ENCODE results near the gene SLC2A5.
"Not testable (repeated sequence)": the region's sequence is repeated elsewhere in the genome, so short reads cannot be mapped to it uniquely, and the experiment has no call there.

SLC2A5 gene

GRCh38 chr1:9069326-9070100, at the start of gene SLC2A5:
SLC2A5 (minus strand) TSS chr1:9069635; CDS start chr1:9069536, 99 bp downstream.
- in situ Hi-C loops (cut with MboI; ENCODE audit: low sequenced_read_pairs) = no loop called here

DNA sequence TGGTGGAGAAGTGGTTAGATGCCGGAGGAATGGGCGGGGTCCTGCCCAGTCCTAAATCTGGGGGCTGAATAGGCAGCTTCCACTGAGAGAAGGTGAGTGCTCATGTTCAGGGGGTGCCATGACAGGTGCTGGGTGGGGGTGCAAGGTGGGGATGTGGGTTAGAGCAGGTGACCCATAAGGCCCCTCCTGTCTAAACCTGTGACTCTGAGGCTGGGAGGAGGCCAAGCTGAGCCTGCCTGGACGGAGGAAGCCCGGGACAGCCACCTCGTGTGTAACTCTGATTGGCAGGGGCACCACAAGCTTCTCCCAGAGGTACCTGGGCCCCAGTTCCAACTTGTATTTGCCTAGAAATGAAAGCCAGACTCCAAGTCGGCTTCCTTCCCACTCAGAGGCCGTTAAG, 48.8 kb upstream of the SLC2A5 start:
- in situ Hi-C loops (cut with MboI; ENCODE audit: low sequenced_read_pairs) = loop anchor here (25.0 kb wide), 1 partner anchor 369 kb away; no protein-coding TSS in a partner anchor

- in situ Hi-C loops (cut with MboI; ENCODE audit: low sequenced_read_pairs) = loop anchor here (25.0 kb wide), 1 partner anchor 372 kb away; no protein-coding TSS in a partner anchor
These were observed 46.1 kb upstream of the SLC2A5 start for GRCh38 chr1:9115351-9116205.

DNA sequence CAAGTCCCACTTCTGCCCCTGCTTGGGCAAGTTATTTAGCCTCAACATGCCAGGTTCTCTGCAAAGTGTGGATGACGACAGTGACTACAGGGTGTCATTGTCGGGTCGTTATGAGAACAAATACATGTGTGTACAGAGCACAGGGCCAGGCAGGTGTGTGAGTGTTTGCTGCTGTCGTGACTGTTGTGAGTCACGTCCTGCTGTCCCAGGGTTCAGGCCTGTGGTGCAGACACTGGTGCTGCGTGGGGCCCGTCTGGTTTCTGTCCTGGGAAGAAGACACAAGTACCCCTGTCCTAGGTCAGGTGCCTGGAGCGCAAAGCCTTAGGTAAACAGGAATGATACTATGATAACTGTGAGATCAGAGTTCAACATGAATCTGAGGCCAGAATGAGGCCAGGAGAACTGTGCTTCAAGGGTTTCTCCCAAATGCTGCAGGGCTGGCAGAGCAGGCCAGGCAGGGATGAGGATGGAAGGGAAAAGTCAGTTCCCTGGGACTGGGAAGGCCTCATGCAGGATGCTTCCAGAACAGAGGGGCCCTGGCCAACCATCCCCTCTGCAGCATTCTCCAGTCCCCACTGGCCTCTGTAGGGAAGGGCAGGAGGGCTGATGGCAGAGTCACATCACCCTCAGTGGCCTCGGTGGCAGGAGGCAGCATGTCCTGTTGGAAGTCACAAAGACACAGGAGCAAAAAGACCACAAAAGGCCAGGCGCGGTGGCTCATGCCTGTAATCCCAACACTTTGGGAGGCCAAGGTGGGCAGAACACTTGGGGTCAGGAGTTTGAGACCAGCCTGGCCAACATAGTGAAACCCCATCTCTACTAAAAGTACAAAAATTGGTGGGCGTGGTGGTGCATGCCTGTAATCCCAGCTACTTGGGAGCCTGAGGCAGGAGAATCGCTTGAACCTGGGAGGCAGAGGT, 43.8 kb upstream of the SLC2A5 start:
- in situ Hi-C loops (cut with MboI; ENCODE audit: low sequenced_read_pairs) = loop anchor here (25.0 kb wide), 1 partner anchor 374 kb away; no protein-coding TSS in a partner anchor

DNA sequence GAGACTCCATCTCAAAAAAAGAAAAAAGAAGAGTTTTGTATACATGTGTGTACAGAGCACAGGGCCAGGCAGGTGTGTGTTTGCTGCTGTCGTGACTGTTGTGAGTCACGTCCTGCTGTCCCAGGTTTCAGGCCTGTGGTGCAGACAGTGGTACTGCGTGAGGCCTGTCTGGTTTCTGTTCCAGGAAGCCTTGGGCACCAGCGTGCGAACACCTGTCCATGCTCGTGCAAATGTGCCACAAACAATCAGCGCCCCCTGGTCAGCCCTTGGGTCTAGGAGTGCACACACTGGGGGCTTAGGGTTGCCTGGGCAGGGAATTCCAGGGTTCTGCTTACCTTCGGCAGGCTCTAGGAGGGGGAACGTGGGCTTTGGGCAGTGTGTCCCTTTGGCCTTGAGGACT, 42.5 kb upstream of the SLC2A5 start:
- in situ Hi-C loops (cut with MboI; ENCODE audit: low sequenced_read_pairs) = loop anchor here (25.0 kb wide), 1 partner anchor 375 kb away; no protein-coding TSS in a partner anchor

- in situ Hi-C loops (cut with MboI; ENCODE audit: low sequenced_read_pairs) = loop anchor here (25.0 kb wide), 1 partner anchor 376 kb away; no protein-coding TSS in a partner anchor
These were observed 41.9 kb upstream of the SLC2A5 start for GRCh38 chr1:9111357-9111691.

DNA sequence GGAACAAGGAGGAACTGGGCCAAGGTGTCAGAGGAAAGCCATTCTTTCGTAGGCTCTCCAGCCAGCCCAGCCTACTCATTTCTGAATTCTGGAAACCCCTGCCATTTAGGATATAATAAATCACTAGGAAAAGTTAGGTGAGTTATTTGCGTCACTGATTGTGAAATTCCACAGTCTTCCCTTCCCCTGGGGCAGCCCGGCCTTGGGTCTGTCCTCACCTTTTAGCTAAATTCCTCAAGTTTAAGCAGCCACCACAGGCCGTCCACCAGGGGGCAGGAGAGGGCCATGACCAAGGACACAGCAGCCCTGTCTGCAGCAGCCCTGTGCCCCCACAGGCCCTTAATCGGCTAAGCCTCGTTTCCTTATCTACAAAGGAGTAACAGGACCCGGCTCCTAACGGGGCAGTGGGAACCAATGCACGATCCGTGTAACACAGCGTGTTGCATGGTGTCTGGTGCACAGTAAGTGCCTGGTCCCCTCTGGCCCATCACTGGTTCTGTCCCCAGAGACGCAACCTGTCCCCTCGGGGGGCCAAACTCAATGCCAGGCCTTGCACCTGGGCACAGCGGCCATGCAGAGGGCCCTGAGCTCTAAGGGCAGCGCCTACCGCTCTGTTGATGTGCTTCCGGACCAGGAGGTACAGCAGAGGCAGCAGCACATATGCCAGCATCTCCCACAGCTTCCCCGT, 41.4 kb upstream of the SLC2A5 start:
- in situ Hi-C loops (cut with MboI; ENCODE audit: low sequenced_read_pairs) = loop anchor here (25.0 kb wide), 1 partner anchor 376 kb away; no protein-coding TSS in a partner anchor

DNA sequence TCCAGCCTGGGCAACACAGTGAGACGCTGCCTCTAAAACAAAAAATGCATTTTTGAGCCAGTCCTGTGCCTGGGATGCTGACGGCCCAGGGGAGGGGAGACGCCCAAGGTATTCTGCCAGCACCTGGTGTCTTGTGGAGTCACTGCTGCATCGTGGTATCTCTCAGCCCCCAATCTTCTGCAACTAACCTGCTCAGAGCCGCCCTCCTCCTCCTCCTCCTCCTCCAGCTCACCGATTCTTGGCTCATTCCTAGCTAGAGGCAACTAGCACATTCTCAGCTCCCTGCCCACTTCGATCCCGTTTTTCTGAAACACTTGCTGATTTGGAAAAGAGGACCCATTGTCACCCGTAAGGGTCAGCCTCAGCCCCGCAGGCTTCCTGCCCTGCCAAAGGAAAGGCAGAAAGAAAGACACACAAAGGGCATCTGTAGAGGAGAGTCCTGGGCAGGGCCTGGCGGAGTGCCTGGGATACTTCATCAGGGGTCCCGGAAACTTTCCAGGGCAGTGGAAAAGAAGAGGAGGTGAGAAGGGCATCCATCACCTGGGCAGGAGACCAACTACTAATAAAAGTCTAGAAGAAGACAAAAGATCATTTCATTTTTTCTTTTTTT, 38.7 kb upstream of the SLC2A5 start:
- in situ Hi-C loops (cut with MboI; ENCODE audit: low sequenced_read_pairs) = loop anchor here (10.0 to 25.0 kb wide), 2 partner anchors 173 to 379 kb away; no protein-coding TSS in a partner anchor

- in situ Hi-C loops (cut with MboI; ENCODE audit: low sequenced_read_pairs) = loop anchor here (10.0 to 25.0 kb wide), 2 partner anchors 172 to 380 kb away; no protein-coding TSS in a partner anchor
These were observed 37.7 kb upstream of the SLC2A5 start for GRCh38 chr1:9107136-9107535.

GRCh38 chr1:9106286-9106685, 36.9 kb upstream of the SLC2A5 start:
- in situ Hi-C loops (cut with MboI; ENCODE audit: low sequenced_read_pairs) = loop anchor here (10.0 to 25.0 kb wide), 2 partner anchors 171 to 381 kb away; no protein-coding TSS in a partner anchor

DNA sequence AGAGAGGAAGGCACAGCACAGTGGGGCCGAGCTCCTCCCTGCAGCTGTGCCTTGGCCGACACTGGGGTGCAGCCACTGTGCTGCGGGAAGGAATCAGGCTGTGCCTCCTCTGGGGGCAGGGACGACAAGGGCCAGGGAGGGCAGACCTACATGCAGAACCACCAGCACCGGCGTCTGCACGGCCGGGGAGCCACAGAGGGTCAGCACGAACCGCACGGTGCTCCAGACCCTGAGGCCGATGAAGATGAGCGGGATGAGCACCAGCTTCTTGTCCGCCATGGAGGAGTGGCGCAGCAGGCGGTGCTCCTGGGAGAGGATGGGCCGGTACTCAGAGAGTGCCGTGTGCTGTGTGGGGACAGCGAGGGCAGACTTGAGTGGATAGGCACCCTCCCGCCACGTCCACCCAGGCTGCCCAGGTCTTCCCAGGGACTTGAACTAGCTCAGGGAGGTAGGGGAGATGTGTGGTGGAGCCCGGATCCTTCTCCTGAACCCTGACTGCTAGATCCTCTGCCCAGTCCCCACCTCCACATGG, 36.0 kb upstream of the SLC2A5 start:
- in situ Hi-C loops (cut with MboI; ENCODE audit: low sequenced_read_pairs) = loop anchor here (10.0 to 25.0 kb wide), 2 partner anchors 171 to 382 kb away; no protein-coding TSS in a partner anchor

DNA sequence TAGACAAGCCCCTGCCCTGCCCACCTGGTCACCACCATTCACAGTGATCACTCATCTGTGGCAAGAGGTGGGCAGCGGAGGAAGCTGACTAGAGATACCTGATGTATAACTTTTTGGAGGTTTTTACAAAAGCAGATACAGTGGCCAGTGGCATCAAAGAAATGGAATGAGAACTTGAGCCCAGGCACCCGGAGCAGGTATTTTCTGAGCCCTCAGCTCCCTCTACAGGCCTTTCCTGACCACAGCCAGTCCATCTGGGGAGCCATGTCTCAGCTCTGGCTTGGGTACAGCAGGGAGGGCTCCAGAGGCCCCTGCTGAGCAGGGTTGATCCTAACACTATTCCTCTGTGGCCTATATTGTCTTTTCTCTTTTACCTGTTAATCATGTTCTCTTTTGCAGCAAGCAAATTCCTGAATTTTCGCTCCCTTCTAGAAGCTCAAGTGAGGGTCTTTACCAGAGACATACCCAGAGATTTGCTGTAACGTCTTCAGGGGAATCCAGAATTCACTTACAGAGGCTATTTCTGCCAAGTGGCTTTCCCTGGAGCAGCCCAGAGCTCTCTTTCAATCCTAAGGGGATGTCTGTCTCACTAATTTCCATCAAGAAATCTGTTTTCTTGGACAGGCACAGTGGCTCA, 32.2 kb upstream of the SLC2A5 start:
- in situ Hi-C loops (cut with MboI; ENCODE audit: low sequenced_read_pairs) = loop anchor here (5.0 to 25.0 kb wide), 3 partner anchors 94 to 386 kb away; no protein-coding TSS in a partner anchor

GRCh38 chr1:9100471-9101043, 31.1 kb upstream of the SLC2A5 start:
- in situ Hi-C loops (cut with MboI; ENCODE audit: low sequenced_read_pairs) = loop anchor here (5.0 to 25.0 kb wide), 3 partner anchors 93 to 387 kb away; no protein-coding TSS in a partner anchor

DNA sequence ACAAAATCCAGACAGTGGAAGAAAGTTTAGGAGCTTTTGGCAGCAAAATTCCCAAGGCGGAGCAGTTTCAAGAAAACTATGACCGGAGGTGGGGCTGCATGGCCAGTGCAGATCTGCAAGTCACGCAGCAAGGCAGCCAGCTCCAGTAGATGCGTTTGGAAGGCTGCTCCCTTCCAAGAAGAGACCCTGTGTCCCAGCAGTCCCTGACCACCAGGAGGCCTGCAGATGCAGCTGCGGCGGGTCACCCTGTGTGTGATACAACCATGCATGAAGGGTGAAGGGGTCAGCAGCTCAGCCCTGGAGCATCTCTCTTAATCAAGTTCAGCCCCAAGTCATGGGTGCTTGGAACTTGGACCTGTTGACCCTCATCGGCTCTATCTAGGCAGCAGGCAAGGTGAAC, 30.1 kb upstream of the SLC2A5 start:
- in situ Hi-C loops (cut with MboI; ENCODE audit: low sequenced_read_pairs) = no loop called here

DNA sequence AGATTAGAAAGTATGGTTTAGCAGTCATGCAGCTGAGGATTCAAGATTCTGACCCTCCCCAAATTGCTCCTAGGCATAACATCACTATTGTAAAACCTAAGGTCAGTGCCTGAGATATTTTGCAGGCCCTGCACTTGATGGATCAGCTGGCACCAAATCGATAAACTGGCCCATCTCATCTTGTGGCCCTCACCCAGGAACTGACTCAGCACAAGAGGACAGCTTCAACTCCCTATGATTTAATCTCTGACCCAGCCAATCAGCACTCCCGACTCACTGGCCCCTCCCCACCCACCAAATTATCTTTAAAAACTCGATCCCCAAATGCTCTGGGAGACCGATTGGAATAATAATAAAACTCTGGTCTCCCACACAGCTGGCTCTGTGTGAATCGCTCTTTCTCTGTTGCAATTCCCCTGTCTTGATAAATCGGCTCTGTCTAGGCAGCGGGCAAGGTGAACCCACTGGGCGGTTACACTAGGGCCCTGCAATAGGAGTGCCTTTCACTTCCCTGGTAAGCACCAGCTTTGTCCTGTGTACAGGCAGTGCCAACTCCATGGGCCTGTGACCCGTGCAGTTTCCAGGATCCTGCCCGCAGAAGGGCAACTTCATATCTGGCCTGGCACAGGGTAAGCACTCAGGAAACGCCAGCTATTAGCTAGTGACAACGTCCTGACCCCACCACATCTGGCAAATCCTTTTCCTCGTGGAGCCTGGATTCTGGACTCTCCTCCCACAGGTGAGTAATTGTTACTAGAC, 28.7 kb upstream of the SLC2A5 start:
- in situ Hi-C loops (cut with MboI; ENCODE audit: low sequenced_read_pairs) = no loop called here

DNA sequence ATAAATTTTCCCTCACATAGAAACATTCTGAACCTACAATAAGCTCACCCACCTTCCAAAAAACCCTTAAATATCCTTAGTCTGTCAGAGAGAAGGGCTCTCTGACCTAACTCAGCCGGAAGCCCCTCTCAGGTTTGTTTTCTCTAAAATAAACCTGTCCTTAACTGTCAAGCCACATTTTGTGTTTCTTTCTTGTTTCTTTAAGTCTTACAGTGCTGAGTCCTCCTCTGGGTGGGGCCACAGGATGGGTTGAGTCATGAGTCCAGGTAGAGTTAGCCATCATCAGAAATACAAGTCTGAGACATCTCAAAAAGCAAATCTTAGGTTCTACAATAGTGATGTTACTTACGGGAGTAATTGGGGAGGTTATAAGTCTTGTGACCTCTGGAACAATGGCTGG, 26.4 kb upstream of the SLC2A5 start:
- in situ Hi-C loops (cut with MboI; ENCODE audit: low sequenced_read_pairs) = no loop called here

GRCh38 chr1:9093996-9094595, 24.7 kb upstream of the SLC2A5 start:
- in situ Hi-C loops (cut with MboI; ENCODE audit: low sequenced_read_pairs) = not testable (repeated sequence)
